Activated naive CD4-positive, alpha-beta T cell treated with anti-CD3 and anti-CD28 coated beads, Interleukin-2, amount 50 U/mL, for 24 hours (primary cell): Measurements from ENCODE around the gene STBD1.
"Not testable (repeated sequence)": the region's sequence is repeated elsewhere in the genome, so short reads cannot be mapped to it uniquely, and the experiment has no call there.

ENCODE experiments used
- H3K27ac Mint-ChIP-seq: one replicate; pipeline ENCODE4 v1.8.0; 2021; ENCODE audit warnings: mild to moderate bottlenecking, mixed read lengths
- H3K27me3 Mint-ChIP-seq: one replicate; pipeline ENCODE4 v1.8.0; 2021; ENCODE audit warnings: mixed read lengths
- H3K36me3 Mint-ChIP-seq: one replicate; pipeline ENCODE4 v1.8.0; 2021; ENCODE audit warnings: mixed read lengths
- H3K4me1 Mint-ChIP-seq: one replicate; pipeline ENCODE4 v1.8.0; 2021; ENCODE audit warnings: mixed read lengths
- H3K4me3 Mint-ChIP-seq: one replicate; pipeline ENCODE4 v1.8.0; 2021; ENCODE audit warnings: mild to moderate bottlenecking, mixed read lengths
- H3K9me3 Mint-ChIP-seq: one replicate; pipeline ENCODE4 v1.8.0; 2021; ENCODE audit warnings: mixed read lengths

The STBD1 gene

DNA sequence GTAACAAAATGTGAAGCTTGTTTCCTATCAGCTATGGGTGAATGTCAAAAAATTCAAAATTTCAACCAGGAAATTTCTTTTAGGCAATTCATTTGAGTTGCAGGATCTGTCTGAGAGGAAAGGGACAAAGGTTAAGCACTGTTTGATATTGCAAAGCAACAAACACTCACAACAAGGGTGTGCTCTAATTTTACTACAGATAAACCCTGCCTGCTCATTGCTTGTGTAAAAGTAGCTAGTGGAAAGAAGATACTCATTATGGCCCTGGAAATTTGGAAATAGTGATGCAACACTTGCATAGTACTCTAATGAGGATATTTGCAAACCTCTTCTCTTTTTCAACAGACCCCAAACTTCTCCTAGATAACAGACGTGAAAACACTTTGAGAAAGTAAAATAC is 27.9 kb upstream of the STBD1 start:
- H3K36me3 Mint-ChIP-seq, result no peaks in the 10 kb centered on the region
- no peaks in the 10 kb centered on the region for H3K4me1 Mint-ChIP-seq
- no peaks in the 10 kb centered on the region for H3K9me3 Mint-ChIP-seq
- H3K27me3 Mint-ChIP-seq, result no peaks in the 10 kb centered on the region
- H3K4me3 Mint-ChIP-seq, result no peak overlapping the region
- H3K27ac Mint-ChIP-seq, result no peak overlapping the region

DNA sequence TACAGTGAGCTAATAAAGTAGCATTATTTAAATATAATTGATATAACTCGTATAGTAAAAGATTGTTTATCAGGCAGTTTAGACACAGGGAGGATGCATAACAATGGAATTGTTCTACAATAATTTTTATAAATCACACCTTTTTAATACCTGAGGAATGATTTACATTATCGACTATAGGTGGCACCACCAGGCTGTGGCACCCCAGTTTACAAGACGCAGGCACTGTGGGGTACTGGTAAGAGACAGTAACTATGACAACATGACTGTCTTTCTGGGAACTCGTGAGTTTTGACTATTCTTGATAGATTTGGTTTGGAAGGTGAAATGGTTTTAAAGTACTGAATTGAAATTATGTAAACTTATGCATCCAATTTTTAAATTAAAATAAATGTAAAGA is 27.1 kb upstream of the STBD1 start:
- no peak overlapping the region for H3K4me3 Mint-ChIP-seq
- no peaks in the 10 kb centered on the region for H3K36me3 Mint-ChIP-seq
- no peaks in the 10 kb centered on the region for H3K9me3 Mint-ChIP-seq
- no peaks in the 10 kb centered on the region for H3K27me3 Mint-ChIP-seq
- no peaks in the 10 kb centered on the region for H3K4me1 Mint-ChIP-seq
- H3K27ac Mint-ChIP-seq, result no peak overlapping the region

DNA sequence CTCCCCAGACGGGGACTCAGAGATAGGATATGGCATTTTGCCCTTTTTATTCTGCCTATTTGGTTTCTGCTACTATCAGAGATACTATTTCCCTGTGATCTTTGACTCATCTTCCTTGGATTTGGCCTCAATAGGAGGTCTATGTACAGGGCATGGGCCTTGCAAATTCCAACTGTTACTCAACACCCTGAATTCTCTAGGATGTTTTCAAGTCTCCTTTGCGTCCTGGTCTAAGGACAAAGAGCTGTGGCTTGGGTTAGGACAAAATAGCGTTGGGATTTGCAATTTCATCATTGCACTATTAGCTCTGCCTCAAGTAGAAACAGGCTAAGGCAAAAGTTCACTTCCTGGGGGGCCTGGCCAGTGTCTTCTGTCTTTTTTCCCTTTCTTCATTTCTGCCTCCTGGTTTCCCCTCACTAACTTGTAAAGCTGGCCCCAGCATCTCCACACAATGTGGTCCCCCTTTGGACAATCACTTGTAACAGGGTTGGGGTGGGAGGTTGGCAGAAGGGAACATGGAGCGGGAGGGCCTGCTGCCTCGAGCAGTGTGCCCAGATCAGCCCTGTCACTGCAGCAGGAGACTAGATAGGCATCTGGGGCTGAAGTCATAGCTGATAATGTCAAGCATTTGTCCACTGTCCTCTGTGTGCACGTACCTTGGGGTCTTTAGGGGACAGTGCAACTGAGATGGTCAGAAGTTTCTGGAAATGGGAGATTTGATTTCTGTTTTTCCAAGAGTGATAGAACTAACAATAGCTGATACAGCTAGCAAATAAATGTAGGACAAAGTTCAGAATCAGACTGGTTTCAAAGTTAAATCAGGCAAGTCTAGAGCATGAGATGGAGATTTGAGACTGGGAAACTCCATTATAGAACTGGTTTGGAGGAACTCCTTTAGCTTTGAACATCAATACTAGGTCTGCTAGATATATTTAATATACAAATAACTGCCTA is 25.8 kb upstream of the STBD1 start:
- Mint-ChIP-seq H3K27me3 (no peaks in the 10 kb centered on the region), H3K36me3 (no peaks in the 10 kb centered on the region), H3K4me3 (no peak overlapping the region), H3K9me3 (no peaks in the 10 kb centered on the region), H3K27ac (no peak overlapping the region), H3K4me1 (no peaks in the 10 kb centered on the region)

DNA sequence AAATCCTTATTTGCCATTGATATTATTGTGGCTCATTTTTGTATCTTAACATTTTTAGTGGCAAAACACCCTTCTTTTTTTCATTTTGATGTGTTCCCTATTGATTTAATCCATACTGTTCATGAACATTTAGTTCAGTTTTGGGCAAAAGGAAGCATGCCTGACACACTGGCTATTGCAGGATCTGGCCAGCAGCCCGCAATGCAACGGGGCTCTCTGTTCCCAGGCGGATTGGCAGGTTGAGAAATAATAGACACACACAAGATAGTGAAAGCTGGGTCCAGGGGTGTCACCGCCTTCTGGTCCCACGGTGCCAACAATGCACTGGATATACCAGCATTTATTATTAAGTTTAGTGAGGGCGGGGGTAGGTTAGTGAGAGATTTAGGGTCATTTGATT is 24.9 kb upstream of the STBD1 start:
- not testable (repeated sequence) for H3K9me3 Mint-ChIP-seq, H3K36me3 Mint-ChIP-seq, H3K27ac Mint-ChIP-seq, H3K4me1 Mint-ChIP-seq, H3K27me3 Mint-ChIP-seq, H3K4me3 Mint-ChIP-seq

DNA sequence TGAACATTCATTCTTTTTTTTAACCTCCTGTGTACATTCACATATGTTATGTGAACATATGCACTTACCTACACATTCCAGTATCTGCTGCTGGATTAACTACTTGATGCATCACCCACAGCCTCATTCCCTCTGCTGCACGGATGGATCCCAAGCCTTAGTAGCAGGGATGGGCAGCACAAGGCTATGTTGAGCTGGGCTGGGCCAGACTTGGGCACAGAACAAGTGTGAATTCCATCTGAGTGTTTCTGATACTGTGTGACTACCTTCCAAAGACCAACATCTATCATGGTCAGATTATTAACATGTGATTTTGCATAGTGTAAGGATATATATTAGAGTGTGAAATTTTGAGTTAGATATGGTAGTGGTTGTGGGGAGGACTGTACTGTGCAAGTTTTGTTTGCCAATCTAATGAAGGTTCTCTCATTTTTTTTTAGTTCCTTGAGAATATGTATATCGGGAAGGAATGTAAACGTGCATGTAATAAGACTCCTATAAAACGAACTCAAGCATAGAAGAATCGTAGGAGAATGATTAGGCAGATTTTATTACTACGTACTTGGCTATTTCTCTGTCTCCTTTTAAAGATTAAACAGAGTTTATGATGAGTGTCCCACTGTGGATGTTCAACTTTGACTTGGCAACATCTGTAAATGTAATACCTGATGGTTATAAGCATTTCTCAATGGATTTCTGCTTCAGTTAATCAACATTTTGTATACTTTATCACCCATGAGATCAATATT is 23.4 kb upstream of the STBD1 start:
- Mint-ChIP-seq H3K4me3 (no peak overlapping the region), H3K27ac (no peak overlapping the region), H3K4me1 (no peaks in the 10 kb centered on the region), H3K9me3 (no peaks in the 10 kb centered on the region), H3K36me3 (no peaks in the 10 kb centered on the region), H3K27me3 (peaks cover 1% of the 10 kb centered on the region)

DNA sequence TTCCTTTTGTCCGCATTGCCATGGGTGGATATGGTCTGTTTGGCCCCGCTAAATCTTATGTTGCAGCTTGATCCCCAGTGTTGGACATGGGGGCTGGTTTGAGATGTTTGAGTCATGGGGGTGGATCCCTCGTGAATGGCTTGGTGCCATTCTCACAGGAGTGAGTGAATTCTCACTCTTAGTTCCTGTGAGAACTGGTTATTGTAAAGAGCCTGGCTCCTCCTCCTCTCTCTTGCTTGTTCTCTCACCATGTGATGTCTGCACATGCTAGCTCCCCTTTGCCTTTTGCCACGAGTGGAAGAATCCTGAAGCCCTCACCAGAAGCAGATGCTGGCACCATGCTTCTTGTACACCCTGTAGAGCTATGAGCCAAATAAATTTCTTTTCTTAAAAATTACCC is 22.6 kb upstream of the STBD1 start:
- no peaks in the 10 kb centered on the region for H3K9me3 Mint-ChIP-seq
- no peaks in the 10 kb centered on the region for H3K36me3 Mint-ChIP-seq
- H3K4me3 Mint-ChIP-seq, result no peak overlapping the region
- H3K27me3 Mint-ChIP-seq, result peaks cover 1% of the 10 kb centered on the region
- H3K27ac Mint-ChIP-seq, result no peak overlapping the region
- no peaks in the 10 kb centered on the region for H3K4me1 Mint-ChIP-seq

DNA sequence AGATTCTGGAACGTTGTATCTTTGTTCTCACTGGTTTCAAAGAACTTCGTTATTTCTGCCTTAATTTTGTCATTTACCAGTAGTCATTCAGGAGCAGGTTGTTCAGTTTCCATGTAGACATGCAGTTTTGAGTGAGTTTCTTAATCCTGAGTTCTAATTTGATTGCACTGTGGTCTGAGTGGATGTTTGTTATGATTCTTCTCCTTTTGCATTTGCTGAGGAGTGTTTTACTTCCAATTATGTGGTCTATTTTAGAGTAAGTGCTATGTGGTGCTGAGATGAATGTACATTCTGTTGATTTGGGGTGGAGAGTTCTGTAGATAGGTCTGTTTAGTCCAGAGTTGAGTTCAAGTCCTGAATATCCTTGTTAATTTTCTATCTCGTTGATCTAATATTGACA is 18.7 kb upstream of the STBD1 start:
- not testable (repeated sequence) for H3K4me1 Mint-ChIP-seq, H3K27ac Mint-ChIP-seq, H3K4me3 Mint-ChIP-seq, H3K36me3 Mint-ChIP-seq, H3K9me3 Mint-ChIP-seq, H3K27me3 Mint-ChIP-seq

DNA sequence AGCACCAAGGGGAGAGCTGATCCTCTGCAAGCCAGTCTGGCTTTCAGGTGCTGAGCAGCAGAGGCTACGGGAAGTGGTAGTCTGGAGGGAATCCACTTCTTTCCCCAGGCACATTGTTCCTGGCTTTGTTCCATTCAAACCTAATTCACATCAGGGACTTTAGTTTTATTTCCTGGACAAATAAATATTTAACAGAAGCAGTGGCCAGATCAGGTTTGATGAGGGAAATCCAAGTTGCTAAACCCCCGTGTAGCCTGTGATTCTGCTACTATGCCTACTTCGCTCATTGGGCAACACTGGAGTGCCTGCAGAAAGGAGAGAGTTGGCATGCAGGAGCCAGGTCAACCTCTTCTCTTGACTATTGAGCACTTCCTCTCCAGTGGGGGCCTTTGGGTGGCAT is 13.8 kb upstream of the STBD1 start:
- Mint-ChIP-seq H3K4me3 (no peak overlapping the region), H3K27me3 (peaks cover 7% of the 10 kb centered on the region), H3K4me1 (no peaks in the 10 kb centered on the region), H3K9me3 (peaks cover 6% of the 10 kb centered on the region), H3K27ac (no peak overlapping the region), H3K36me3 (peaks cover 5% of the 10 kb centered on the region)

DNA sequence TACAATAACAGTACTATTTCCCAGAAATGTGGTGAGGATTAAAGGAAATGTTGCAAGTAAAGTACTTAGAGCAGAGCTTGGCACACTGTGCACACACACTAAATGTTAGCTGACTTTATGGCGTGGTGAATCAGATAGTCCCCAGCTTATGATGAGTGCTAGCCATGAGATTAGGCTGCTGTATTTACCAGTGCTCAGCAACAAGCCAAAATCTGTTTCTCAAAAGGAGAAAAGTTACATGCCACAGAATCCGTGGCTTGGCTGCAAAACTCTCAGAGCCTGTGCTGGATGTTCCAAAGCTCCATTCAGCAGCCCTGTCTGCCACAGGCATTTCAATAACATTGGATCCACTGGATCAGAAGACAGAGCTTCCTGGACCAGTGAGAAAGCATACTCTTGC is 12.8 kb upstream of the STBD1 start:
- Mint-ChIP-seq H3K27me3 (peaks cover 7% of the 10 kb centered on the region), H3K4me3 (no peak overlapping the region), H3K4me1 (no peaks in the 10 kb centered on the region), H3K9me3 (peaks cover 12% of the 10 kb centered on the region), H3K27ac (no peak overlapping the region), H3K36me3 (peaks cover 9% of the 10 kb centered on the region)

DNA sequence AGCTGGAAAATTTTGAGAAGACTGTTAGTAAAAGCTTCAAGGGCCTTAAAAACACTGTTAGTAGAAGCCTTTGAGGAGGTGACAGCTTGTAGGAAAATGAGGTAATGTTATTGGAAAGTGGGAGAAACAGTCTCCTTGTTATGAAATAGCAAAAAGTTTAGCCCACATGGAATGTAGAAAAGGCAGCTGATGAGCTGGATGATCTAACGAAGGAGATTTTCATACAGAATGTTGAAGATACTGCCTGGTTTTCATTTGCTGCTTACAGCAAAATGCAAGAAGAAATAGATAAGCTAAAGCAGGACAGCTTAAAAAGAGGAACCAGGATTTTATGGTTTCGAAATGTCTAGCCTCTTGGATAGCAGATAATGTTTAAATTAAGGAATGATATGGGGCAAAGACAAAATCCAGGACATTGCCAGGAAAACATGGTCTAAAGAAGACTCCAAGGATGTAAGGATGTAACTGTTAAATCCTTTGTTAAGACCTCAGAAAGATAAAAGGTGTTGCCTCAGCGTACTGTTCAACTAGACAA is 10.2 kb upstream of the STBD1 start:
- Mint-ChIP-seq H3K9me3 (peaks cover 15% of the 10 kb centered on the region), H3K4me3 (no peak overlapping the region), H3K27ac (no peak overlapping the region), H3K36me3 (peaks cover 8% of the 10 kb centered on the region), H3K27me3 (peaks cover 5% of the 10 kb centered on the region), H3K4me1 (peaks cover 4% of the 10 kb centered on the region)

DNA sequence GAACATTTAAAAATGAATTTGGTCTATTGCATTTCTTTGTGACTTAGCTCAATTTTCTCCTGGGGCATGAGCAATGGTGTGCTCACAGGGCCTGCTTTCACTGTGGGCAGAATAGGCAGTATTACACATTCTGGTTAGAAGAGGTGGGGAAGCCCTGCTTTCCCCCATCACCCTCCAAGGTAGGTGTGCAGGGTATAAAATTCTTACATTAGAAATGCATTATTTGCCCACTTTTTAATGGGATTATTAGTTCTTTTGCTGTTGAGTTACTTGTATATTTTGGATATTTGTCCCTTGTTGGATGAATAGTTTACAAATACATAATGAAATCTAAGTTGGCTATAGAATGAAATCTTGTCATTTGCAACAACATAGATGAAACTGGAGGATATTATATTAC is 8.3 kb upstream of the STBD1 start:
- H3K27ac Mint-ChIP-seq, result no peak overlapping the region

DNA sequence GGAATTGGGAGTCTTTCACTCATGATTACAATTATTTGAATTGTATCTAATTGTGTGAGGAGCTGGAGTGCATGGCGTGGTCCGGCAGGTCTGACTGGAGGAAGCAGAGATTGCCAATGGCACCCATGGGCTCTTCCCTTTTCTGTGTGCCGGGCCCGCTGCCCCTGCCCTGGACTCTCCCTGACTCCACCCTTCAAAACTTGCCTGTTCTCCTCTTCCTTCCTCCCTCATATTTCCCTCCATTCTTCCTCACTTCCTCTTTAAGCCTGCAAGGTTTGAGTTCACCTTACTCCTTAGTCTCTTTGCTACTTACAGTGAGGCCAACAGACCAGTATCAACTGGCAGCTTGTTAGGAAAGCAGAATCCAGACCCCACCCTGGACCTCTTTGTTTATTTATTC is 6.5 kb upstream of the STBD1 start:
- H3K27ac Mint-ChIP-seq, result no peak overlapping the region

More for the DNA sequence above, 8.3 kb upstream of the STBD1 start:
- H3K9me3 Mint-ChIP-seq, result peaks cover 15% of the 10 kb centered on the region
- no peak overlapping the region for H3K4me3 Mint-ChIP-seq
- H3K4me1 Mint-ChIP-seq, result peaks cover 9% of the 10 kb centered on the region
- peaks cover 8% of the 10 kb centered on the region for H3K36me3 Mint-ChIP-seq
- peaks cover 3% of the 10 kb centered on the region for H3K27me3 Mint-ChIP-seq

DNA sequence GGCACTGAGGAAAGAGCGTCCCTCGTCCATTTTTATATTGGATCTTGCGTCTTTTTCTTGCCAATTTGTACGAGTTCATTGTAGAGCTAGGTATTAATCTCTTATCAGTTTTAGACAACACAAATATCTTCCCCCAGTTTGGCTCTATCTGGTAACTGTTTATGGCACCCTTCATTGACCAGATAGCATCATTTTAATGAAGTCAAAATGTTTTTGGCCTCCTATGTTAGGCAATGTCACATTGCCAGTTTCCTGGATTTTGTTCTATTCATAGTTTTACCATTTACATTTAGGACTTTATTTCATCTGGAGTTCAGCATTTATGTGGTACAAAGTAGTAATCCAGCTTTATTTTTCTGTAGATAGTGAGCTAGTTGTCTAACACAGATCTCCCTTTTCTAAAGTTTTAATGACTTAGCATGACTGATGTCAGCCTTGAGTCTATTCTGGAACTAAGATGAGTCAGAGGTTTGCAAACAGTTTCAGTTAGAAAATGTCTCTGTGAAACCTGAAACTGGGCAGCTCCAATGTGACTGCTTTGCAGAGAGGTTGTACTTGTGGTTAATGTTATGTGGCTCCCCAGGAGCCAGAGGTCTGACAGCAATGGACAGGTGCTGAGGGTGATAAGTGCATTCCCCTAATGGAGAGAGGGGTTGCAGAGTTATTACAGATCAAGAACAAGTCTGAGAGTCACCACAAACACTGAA is 5.3 kb upstream of the STBD1 start:
- peaks cover 5% of the 10 kb centered on the region for H3K36me3 Mint-ChIP-seq
- H3K4me1 Mint-ChIP-seq, result peaks cover 30% of the 10 kb centered on the region
- no peak overlapping the region for H3K4me3 Mint-ChIP-seq
- H3K27me3 Mint-ChIP-seq, result no peaks in the 10 kb centered on the region
- H3K9me3 Mint-ChIP-seq, result peaks cover 11% of the 10 kb centered on the region
- H3K27ac Mint-ChIP-seq, result no peak overlapping the region

More for the DNA sequence above, 6.5 kb upstream of the STBD1 start:
- Mint-ChIP-seq H3K27me3 (no peaks in the 10 kb centered on the region), H3K9me3 (peaks cover 15% of the 10 kb centered on the region), H3K4me1 (peaks cover 21% of the 10 kb centered on the region), H3K36me3 (peaks cover 8% of the 10 kb centered on the region), H3K4me3 (no peak overlapping the region)

DNA sequence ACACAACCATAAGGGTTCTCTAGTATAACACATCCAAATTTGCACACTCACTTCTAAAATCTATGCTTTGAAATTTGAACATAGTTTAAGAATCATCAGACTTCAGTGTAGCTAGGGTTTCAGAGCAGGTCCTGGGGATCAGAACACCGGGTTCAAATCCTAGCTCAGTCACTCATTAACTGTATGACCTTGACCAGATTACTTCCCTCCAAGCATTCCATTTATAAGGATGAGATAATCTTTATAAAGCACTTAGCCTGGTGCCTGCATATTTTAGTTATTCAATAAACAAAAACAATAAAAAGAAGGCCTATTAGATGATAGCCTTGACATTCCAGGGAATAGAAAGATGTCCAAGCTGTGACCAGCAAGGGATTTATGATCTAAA is 4.8 kb upstream of the STBD1 start:
- Mint-ChIP-seq H3K4me1 (peaks cover 30% of the 10 kb centered on the region), H3K27ac (no peak overlapping the region)

DNA sequence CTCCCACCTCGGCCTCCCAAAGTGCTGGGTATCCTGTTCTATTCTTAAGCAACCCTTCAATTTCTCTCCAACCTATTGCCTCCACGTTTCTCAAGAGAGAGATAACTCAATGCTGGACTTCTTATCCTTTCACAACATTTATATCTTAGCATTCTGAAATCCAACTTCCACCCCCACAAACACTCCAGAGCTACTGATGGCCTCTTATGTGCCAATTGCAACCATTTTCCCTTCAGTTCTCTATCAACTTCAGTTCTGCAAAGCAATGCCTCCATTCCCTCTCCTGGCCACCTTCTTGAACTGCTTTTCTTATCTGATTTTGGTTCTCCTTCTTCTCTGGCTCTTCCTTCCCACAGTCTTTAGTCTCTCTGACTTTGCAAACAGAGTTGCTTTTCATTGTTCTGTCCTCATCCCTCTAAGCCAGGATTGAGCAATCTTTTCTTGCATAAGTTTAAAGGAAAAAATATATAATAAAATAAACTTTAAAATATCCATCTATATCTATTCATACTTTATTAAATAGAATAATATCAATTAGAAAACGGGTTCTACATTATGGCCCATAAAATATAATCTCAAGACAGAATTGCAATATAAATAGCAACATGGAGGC is 3.6 kb upstream of the STBD1 start:
- Mint-ChIP-seq H3K4me1 (peaks cover 30% of the 10 kb centered on the region), H3K9me3 (peaks cover 9% of the 10 kb centered on the region), H3K27me3 (no peaks in the 10 kb centered on the region)

More for the DNA sequence above, 4.8 kb upstream of the STBD1 start:
- Mint-ChIP-seq H3K36me3 (peaks cover 5% of the 10 kb centered on the region), H3K9me3 (peaks cover 9% of the 10 kb centered on the region), H3K27me3 (no peaks in the 10 kb centered on the region), H3K4me3 (no peak overlapping the region)

More for the DNA sequence above, 3.6 kb upstream of the STBD1 start:
- Mint-ChIP-seq H3K36me3 (peaks cover 5% of the 10 kb centered on the region), H3K4me3 (no peak overlapping the region), H3K27ac (peak overlapping the region; percentile 33)
